Measurements from ENCODE around the gene ZNF462. TPM values are rescaled to one million over a fixed set of nuclear protein-coding genes. Genes with fewer than 3 reads are reported as not detected.
"Not testable (repeated sequence)": the region's sequence is repeated elsewhere in the genome, so short reads cannot be mapped to it uniquely, and the experiment has no call there.

Gene ZNF462
- total RNA-seq, 4 donors from 2014 or later: 17.8 to 22.3 (median 21.4) TPM

GRCh38 chr9:106976772-106977171 is 113.8 kb downstream of the ZNF462 start:
- 73 to 85% methylated on average over 3 to 5 of the region's 5 CpGs for WGBS, 2 donors
- intact Hi-C loops (cut with DNase I): no loop called here
- Histone ChIP-seq H3K4me1 (no peaks in the 10 kb centered on the region), H3K27me3 (no peaks in the 10 kb centered on the region), H3K36me3 (peaks cover 6 to 95% (median 10%) of the 10 kb centered on the region in 3 donors), H3K9me3 (no peaks in the 10 kb centered on the region), H3K4me3 (no peak overlapping the region), H3K27ac (no peak overlapping the region)
- TF ChIP-seq POLR2A (IDR thresholded peaks at IDR 0.05) (no peak), CTCF (IDR thresholded peaks at IDR 0.05) (no peak)
- DNase-seq: no peak

DNA sequence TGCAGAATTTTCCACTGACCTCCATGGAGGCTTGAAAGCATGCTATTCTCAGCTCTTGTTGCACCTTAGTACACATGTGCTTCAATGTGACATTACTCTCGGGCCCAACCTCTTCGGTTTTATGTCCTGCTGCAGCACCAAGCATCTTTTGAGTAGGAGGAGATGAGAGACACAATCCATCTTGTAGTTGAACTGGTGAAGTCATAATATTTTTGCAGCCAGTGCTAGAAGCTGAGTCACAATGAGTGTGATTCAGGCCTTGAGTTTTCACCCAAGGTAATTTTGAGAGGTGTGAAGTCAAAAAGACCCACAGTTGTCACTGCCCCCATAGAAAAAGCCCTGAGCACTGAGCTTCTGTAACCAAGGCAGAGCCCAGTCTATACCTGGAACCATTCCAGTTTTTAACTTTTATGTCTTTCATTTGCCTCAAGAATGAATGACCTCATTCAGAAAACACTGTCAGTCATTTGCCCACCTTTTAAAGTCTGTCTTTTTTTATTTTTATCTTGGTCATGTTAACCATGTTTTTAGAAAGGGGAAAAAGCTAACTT is 117.7 kb downstream of the ZNF462 start:
- Histone ChIP-seq H3K27me3 (no peaks in the 10 kb centered on the region), H3K36me3 (peaks cover 6 to 94% (median 11%) of the 10 kb centered on the region in 3 donors), H3K4me1 (no peaks in the 10 kb centered on the region), H3K9me3 (no peaks in the 10 kb centered on the region), H3K4me3 (no peak overlapping the region), H3K27ac (no peak overlapping the region)
- intact Hi-C loops (cut with DNase I): no loop called here
- 64 to 81% methylated on average over 2 of the region's 2 CpGs for WGBS, 2 donors
- DNase-seq: no peak
- no peak for TF ChIP-seq POLR2A (IDR thresholded peaks at IDR 0.05)
- TF ChIP-seq CTCF (IDR thresholded peaks at IDR 0.05): no peak

GRCh38 chr9:106981396-106982287 is 118.7 kb downstream of the ZNF462 start:
- peaks cover 1 to 94% (median 12%) of the 10 kb centered on the region in 3 donors for H3K36me3 ChIP-seq
- no peak overlapping the region for H3K4me3 ChIP-seq
- no peaks in the 10 kb centered on the region for H3K27me3 ChIP-seq
- TF ChIP-seq CTCF (IDR thresholded peaks at IDR 0.05): no peak
- no peak for TF ChIP-seq POLR2A (IDR thresholded peaks at IDR 0.05)
- 83 to 90% methylated on average over 10 of the region's 10 CpGs for WGBS, 2 donors
- no peaks in the 10 kb centered on the region for H3K9me3 ChIP-seq
- H3K4me1 ChIP-seq: no peaks in the 10 kb centered on the region
- intact Hi-C loops (cut with DNase I): no loop called here
- H3K27ac ChIP-seq: no peak overlapping the region
- no peak for DNase-seq

DNA sequence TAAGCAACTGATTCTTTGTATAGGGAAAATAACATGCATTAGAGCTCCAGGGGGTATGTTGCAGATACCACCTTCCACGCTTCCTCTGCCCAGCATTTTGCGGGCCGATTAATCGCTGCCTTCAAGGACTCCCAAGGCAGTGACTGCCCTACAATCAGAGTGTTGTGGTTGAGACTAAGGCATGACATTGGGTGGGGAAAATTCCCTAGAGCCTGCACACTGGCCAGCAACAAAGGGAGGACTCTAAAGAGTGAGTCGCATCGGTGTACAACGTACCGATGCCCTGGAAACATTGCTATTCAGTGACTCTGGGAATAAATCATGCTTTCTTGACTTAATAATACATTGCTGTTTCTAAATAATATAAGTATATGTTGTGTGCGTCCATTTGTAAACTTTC is 119.7 kb downstream of the ZNF462 start:
- no peak overlapping the region for H3K27ac ChIP-seq
- no peak for DNase-seq
- no peaks in the 10 kb centered on the region for H3K4me1 ChIP-seq
- H3K27me3 ChIP-seq: no peaks in the 10 kb centered on the region
- no peaks in the 10 kb centered on the region for H3K9me3 ChIP-seq
- no peak overlapping the region for H3K4me3 ChIP-seq
- WGBS, 2 donors: 87 to 95% methylated on average over 9 of the region's 9 CpGs
- no peak for TF ChIP-seq POLR2A (IDR thresholded peaks at IDR 0.05)
- TF ChIP-seq CTCF (IDR thresholded peaks at IDR 0.05): no peak
- intact Hi-C loops (cut with DNase I): no loop called here
- peaks cover 0 to 94% (median 7%) of the 10 kb centered on the region in 3 donors for H3K36me3 ChIP-seq

DNA sequence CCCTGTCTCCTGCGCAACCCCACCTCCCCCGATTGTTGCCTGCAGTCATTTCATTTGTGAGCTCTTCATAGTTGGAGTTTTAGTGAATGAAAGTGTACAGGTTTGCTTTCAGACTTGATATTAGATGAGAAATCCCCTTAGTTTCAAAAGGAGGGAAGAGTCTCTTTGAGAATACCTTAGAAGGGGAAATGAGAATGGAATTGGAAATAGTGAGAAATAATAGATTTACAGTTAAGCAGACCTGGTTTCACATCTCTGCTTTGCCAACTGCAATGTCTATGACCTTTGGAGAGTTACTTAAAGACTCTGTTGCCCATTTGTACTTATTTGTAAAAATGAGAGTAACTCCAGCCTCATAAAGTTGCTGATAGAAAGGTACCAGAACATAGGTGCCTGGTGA is 120.4 kb downstream of the ZNF462 start:
- TF ChIP-seq CTCF (IDR thresholded peaks at IDR 0.05) (no peak), POLR2A (IDR thresholded peaks at IDR 0.05) (no peak)
- Histone ChIP-seq H3K4me1 (no peaks in the 10 kb centered on the region), H3K27me3 (no peaks in the 10 kb centered on the region), H3K4me3 (no peak overlapping the region), H3K27ac (no peak overlapping the region), H3K36me3 (peaks cover 0 to 94% (median 7%) of the 10 kb centered on the region in 3 donors), H3K9me3 (no peaks in the 10 kb centered on the region)
- no peak for DNase-seq
- WGBS, 2 donors: 55 to 77% methylated on average over 2 of the region's 2 CpGs
- intact Hi-C loops (cut with DNase I): no loop called here

GRCh38 chr9:106989904-106990303 is 126.9 kb downstream of the ZNF462 start:
- H3K4me1 ChIP-seq; H3K9me3 ChIP-seq; H3K27me3 ChIP-seq; H3K4me3 ChIP-seq; DNase-seq; H3K27ac ChIP-seq; intact Hi-C loops (cut with DNase I): not testable (repeated sequence)
- H3K36me3 ChIP-seq: peaks cover 0 to 75% (median 3%) of the 10 kb centered on the region in 3 donors
- WGBS, 2 donors: 75 to 96% methylated on average over 2 of the region's 2 CpGs
